Inflammatory macrophage (primary cell): Measurements from ENCODE around the gene FRS2.
"Not testable (repeated sequence)": the region's sequence is repeated elsewhere in the genome, so short reads cannot be mapped to it uniquely, and the experiment has no call there.

ENCODE experiments used
- DNase-seq, 2 donors: peaks; one replicate each; pipeline ENCODE4 v3.0.0-alpha.2; 2020 to 2022
- total RNA-seq, 18 experiments: gene quantifications; one replicate each; lab custom pipeline; 2026; ENCODE audit warnings: mixed read lengths in 6 of 18, inconsistent platforms in 2 of 18; lab: John Stamatoyannopoulos, UW

FRS2 gene, protein sequence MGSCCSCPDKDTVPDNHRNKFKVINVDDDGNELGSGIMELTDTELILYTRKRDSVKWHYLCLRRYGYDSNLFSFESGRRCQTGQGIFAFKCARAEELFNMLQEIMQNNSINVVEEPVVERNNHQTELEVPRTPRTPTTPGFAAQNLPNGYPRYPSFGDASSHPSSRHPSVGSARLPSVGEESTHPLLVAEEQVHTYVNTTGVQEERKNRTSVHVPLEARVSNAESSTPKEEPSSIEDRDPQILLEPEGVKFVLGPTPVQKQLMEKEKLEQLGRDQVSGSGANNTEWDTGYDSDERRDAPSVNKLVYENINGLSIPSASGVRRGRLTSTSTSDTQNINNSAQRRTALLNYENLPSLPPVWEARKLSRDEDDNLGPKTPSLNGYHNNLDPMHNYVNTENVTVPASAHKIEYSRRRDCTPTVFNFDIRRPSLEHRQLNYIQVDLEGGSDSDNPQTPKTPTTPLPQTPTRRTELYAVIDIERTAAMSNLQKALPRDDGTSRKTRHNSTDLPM
- 12.2 to 46.7 (median 21.9) reads per million in 18 experiments for total RNA-seq

DNA sequence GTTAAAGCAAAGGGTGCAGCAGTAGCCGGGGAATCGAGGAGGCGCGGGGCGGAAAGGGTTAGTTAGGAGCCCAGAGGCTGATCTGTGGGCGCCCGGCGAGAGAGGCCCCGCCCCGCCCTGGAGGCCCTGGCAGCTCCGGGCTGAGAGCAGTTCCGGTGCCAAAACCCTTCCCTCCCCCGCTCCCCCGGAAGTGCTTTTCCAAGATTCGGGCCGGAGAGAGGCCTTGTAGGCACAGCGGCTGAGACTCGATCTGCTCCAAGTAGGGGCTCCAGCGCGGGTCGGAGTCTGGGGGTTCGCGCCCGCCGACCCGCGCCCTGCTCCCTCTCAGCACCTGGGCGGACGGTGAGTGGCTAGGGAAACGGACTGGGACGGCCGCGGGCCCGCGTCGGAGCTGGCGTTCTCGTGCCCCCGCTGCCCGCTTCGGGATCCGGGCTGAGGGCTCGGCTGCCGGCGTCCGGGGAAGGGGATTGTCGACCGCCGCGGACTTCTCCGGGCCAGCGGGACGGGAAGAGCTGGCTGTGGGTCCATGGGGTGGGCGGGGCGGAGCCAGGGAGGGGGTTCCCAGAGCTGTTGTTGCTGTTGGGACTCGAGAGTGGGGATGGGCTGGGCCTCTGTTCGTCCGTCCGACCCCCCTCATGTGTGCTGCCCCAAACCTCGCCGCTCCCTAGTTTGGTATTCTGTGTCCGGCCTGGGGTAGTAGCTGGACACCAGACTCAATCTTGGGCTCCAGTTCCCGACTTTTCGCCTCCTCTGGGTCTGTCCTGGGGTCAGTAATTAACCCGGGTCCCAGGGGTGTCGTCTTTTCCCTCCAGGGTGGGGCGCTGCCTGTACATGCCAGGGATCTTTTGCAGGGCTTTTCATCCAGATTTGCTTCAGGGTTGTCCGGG is at the start of gene FRS2:
Gene FRS2, plus strand, starts transcription at position 200 of the 887 bp plus-strand sequence. CDS start 98,643 bp downstream, outside the sequence.
- peak; percentile 89 to 93 for DNase-seq

DNA sequence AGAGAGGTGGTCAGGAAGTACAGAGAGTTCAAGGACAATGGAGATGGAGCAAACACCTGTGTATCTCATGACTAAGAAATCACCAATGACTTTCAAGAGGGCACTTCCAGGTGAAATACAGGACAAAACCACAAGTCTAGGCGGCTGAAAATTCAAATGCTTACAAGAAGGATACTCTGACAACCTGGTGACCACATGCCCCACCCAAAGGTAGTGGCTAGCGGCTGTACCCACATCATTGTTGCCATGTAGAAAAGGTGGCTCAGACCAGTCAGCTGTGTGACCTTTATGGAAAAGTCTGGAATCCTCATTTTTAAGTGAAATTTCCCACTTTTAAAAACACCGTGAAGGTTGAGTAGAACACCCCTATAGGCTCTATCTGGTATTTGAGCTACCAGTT is 48.6 kb upstream of the FRS2 start:
- no peak for DNase-seq

DNA sequence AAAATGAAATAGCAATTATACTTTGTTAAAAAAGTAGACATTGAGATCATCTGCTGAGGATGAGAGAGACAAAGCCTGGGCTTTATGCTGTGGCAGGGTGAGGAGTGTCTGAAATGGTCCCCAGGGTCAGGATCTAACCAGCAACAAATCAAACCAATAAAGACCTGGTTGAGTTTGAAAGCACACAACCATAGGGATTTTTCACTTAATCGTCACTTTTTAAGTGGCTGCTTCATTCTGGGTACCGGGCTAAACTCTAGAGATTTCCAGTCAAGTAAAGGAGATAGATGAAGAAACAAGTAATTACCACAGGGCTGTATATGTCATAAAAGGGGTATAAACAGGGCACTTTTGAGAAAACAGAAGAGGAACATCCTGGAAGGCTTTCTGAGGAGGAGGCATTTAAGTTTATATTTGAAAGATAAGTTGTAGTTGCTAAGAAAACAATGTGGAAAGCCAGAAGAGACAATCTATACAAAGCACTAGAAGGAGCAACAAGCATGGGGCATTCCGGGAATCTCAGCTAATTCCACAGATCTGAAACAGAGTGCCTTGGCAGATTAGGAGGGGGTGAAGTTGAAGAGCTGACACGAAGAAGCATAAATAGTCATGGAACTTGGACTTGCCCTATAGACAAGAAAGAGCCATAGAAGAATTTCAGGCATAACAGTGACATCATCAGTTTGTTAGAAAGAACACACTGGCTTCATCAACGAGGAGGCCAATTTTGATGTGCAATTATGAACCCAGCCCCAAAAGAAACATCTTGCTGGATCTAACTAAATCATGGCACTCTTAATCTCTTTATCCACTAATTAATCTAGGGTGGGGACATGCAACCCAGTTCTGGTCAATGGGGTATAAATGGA is 46.9 kb upstream of the FRS2 start:
- no peak for DNase-seq

DNA sequence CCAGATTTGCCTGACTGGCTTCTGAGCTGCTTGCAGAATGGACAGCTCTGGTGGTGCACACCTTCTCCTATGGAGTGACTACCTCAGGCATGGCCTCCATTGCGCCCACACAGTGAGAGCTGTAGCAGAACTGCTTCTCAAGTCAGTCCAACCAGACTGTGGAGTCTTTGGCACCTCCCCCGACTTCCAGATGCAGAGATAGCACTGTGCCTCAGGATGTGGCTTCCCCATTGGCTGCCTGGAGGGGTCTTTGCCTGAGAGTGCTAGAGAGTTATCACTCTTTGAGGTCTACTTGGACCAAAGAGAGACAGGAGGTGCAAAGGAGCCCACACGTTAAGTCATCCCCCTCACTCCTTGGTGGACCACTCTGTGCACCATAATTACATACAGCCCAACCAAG is 44.8 kb upstream of the FRS2 start:
- DNase-seq, result no peak

DNA sequence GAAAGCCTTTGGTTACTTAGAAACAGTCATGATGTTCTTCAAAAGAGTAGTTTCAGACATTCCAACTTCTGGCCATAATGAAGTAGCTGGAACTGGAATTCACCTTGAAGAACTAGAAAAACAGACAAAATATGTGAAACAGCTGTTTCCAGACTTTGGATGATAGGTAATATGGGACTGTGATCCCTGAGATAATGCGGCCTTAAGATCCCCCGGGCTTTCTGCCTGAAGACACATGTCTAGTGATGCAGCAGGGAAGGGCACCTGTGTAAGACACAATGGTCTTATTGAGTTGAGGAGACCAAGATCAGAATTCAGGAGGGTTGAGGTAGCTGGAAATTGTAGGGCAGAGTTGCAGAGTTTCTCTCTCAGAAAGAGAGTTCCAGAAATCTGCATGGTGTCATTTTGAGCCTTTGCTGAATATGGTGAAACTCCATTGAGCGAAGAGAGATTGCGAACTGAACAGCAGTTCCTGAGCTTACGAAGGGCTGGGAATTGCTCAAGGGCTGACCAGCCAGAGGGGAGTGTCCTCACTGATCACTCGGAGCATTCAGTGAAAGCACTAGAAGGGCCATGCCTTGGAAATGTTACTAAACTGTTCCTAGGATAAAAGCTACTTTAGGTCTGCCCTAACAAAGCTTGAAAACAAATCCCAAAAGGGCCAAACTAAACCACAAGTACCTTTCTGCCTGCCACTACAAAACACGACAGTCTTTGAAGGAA is 41.7 kb upstream of the FRS2 start:
- DNase-seq, result no peak

DNA sequence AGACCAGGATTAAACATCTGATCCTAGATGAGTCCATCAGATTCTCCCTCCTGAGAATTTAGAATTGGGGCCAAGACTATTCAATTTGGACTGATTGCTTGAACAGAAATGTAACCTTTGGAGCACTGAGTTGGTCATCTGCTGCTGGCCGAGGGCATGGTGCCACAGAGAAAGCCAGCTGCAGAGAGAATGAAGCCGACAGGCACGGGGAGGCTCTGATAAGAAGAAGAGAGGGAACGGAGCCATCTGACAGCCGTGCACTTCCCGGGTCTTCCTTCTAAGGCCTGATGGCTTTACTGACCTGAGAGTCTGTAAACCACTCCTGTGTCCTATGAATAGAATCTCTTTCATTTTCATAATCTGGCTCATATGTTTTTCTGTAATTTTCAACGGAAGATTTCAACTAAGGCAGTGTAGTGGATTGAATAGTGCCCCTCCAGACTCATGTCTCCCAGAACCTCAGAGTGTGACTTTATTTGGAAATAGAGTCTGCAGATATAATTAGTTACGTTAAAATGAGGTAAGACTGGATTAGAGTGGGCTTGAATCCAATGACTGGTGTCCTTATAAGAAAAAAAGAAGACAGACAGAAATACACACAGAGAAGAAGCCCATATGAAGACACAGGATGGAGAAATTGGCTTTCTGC is 39.1 kb upstream of the FRS2 start:
- DNase-seq, result no peak

DNA sequence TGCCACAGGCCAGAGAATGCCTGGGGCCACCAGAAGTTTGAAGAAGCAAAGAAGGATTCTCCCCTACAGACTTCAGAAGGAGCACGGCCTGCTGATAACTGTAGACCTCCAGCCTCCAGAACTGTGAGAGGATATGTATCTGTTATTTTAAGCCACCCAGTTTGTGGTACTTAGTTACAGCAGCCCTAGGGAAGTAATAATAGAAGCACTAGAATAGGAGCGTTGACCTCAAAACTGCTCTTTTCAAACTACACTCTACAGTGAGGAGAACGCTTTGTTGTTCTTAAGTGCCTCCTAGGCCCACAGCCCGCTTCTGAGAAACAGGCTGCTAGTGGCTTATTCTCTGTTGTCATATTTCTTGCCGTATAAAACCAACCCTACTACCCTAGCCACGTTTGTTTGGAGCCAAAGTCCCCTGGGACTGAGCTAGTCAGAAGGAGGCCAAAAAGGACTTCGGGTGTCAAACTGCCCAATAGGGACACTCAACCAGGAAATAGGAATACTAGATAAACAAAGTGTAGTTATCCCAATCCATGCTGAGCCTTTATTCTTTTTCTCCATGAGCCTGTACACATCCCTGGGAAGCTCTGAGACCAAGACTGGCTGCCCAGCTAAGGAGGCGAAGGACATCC is 38.5 kb upstream of the FRS2 start:
- no peak for DNase-seq

DNA sequence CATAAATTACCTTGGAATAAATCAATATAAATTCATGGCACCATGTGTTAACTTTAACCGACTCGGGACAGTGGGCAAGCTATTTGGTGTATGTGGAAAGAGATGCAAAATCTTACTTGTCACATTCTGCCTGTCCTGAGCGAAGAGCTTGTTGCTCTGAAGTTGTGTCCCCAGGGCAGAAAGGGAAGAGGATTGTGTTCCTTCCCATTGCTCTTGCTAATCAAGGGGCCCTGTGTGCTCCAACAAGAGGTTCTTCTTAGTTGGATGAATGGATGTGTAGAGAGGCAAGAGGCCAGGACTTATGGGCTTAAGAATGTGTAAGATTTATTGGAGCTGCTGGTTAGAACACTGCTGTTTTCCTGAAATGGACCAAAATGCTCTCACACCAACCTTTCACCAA is 36.5 kb upstream of the FRS2 start:
- DNase-seq, result no peak

DNA sequence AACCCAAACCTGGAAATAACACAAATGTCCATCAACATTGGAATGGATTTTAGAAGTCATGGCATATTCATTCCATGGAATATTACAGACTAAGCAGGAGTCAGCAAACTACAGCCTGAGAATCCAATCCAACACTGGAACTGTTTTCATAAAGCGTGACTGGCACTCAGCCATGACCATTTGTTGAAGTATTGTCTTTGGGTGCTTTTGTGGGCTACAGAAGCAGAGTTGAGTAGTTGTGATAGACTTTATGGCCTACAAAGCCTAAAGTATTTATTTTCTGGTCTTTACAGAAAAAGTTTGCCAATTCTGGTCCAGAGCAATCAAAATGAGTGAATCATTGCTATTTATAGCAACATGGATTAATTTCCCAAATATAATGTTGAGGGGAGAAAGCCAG is 34.5 kb upstream of the FRS2 start:
- DNase-seq, result no peak

DNA sequence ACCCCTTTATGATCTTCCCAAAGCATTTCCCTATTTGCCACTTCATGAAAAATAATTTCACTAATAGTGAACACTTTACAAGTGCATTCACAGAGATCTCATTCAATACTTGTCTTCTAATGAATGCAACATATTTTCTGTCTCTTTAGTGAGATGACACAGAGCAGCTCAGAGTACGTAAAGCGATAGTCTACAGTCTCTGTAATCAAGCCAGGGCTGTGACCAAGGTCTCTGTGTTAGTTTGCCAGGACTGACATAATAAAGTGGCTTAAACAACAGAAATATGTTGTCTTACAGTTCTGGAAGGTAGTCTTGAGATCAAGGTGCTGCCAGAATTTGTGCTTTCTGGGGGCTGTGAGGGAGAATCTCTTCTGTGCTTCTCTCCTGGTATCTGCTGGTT is 33.1 kb upstream of the FRS2 start:
- DNase-seq, result no peak

DNA sequence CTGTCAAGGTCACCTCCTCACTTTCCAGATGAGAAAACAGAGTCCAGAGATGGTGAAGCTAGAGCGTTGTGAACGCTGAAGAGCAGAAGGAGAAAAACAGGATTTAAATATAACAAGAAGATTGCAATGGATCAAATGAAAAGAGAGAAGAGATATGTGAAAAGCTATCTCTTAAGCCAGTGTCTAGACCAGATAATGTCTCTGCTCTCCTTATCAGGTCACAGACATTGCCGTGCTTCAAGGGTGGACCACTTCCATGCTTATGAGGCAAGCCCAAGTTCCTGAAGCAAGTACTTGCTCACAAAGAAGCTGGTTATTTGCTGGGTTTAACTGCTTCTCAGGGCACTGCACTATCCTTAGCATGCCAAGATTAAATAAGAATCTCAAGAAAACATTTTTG is 31.6 kb upstream of the FRS2 start:
- no peak for DNase-seq

DNA sequence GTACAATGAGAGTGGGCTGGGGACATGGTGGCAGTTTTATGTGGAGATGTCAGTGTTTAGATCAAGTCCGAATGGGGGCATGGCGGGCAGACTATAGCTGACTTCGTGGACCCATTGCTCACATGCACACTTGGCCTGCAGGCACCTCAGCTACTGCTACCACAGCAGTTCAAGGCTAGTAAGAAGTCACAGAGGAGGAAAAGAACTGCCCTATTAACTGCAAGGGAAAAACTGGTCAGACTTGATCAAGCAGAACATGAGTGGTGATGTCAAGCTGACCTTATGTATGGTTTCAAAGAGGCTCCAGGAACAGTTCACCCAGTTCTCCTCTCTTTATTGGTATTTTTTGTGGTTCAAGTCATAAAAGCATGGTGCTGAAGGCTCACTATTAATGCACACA is 30.2 kb upstream of the FRS2 start:
- DNase-seq, result no peak

DNA sequence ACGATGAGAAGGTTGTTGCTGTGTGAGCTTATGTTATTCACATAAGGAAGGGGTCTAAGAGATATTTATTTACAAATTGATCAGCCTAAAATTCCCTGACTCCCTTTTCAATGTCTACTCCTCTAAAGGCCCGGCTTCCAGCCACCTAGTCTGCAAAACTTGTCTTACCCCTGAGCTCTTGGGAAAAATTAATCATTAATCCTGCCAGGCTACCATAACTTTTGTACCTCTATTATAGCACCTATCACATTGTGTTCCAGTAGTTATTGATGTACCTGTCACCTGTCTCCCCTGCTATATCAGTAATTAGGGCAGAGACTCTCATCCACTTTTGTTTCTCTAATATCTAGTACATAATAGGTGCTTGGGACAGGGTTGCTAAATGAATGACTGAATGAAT is 29.3 kb upstream of the FRS2 start:
- DNase-seq, result no peak

DNA sequence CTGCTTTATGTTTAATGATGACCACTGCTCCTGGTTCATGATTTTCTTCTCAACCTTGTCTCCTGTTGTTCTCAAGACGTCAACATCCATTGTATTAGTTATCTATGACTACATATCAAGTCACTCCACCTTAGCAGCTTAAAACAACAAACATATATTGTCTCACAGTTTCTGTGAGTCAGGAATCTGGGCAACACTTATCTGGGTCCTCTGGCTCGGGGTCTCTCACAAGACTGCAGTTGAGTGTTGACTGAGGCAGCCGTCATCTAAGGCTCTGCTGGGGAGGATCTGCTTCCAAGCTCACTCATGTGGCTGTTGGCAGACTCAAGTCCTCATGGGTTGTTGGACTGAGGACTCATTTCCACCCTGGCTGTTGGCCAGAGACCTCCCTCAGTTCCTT is 27.3 kb upstream of the FRS2 start:
- DNase-seq, result no peak

DNA sequence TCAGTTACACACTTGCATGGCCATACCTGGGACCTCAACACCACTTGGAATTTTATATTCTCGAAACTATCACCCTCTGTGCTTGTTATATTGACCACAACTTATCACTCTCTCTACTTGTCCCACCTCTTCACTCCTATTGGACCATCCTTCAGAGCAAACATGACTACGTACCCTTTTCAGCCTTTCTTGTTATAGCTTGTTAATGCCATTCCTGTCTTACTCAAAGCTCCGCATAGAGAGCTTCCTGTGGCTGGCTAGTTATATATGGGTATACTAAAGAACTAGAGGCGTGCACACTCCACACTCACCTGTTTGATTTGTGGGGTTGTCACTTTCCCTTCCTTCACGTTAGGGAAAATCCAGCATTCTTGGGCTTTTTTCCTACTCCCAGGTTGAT is 26.3 kb upstream of the FRS2 start:
- no peak for DNase-seq

DNA sequence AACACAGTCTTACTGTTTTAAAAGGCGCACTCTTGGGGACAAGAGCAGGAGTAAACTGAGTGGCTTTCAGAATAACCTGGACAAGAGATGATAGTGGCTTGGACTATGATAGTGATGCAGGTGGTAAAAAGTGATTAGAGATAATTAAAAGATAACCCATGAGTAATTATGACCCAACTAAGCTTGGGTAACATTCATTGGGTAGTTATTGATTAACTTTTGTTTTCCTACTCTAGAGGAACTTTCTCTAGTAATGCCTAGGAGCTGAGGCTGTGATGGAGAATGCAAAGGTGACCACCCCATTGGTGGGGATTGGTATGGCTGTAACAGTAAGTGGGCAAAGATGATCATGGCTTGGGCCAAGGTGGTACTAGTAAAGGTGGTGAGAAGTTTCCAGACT is 22.3 kb upstream of the FRS2 start:
- DNase-seq, result no peak

DNA sequence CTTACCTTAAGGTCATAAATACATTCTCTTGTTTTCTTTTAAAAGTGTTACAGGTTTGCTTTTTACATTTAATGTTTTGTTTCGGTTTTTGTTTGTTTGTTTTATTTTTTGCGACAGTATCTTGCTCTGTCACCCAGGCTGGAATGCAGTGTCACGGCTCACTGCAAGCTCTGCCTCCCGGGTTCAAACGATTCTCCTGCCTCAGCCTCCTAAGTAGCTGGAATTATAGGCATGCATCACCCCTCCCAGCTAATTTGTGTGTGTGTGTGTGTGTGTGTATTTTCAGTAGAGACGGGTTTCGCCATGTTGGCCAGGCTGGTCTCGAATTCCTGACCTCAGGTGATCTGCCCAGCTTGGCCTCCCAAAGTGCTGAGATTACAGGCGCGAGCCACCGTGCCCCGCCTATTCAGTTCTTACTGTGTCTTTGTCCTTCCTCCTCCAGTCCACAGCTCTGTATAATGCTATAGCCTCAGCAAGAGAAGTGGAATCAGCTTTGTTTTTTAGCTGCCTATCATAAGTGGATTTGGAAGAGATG is 17.5 kb upstream of the FRS2 start:
- DNase-seq, result not testable (repeated sequence)

DNA sequence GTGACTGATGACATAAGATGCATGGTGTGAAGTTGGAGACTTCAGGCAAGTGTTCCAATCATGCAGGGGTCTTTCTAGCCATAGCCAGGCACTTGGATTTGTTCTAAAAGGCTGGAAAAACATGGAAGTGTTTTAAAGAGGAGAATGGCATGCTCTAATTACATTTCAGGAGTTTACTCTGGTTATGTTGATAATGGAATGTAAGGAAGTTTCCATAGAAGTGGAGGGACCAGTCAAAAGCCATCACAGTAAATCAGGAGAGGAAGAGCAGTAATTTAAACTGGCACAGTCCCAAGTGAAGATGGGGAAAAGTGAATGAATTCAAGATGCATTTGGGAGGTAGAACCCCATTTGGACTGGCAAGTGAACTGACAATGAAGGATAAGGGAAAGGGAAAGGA is 13.9 kb upstream of the FRS2 start:
- no peak for DNase-seq

DNA sequence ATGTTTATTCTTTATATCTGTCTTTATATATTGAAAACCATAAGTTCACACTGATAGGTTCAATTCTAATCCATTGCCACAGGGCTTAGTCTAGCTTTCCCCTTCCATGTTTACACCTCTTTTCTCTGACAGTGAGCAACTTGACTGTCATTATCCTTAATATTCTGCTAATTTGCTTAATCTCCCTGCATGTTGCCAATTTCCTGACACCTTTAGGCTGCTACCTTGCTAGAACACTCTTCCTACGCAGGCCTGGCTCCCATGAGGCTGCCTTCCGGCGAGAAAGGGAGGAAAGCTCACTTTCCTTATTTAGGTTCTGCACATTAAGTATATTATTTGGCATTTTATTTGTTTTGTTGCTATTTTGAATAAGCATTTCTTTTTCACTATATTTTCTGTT is 12.8 kb upstream of the FRS2 start:
- DNase-seq, result no peak

DNA sequence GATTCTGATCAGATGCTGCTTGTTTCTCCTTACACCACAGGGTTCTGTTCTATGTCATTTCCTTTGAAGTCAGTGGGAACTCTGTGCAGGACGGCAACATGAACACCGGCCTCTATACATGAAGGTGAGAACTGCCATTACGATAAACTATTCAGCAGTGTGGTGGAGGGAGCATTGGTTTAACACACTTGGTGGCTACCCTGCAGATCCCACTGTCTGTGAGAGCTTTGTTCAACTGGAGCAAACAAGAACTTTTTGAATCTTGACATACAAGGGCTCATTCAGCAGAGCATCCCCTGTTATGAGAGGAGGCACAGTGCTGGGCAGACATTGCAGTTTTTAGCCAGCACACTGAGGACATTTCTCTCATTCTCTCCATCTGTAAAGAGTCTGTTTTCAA is 10.7 kb upstream of the FRS2 start:
- no peak for DNase-seq

DNA sequence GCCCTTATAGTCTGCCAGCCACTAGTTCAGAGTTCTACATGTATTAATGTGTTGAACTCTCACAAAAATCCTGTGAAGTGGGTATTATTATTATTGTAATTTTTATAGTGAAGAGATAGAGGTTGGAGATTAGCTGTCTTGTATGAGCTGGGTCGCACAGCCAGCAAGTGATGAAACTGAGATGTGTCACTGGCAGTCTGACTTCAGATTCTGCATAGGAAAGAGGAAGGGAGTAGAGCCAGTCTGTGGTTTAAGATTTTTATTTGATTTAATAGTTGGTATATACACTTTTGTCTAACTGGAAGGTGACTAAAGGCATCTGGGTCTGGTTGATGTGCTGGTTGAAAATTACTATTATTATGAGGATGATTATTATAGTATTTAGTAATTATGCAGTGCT is 5.8 kb upstream of the FRS2 start:
- peak; percentile 65 to 68 for DNase-seq
